Gastroesophageal sphincter (tissue), 3 donors: ENCODE data around the gene INPP5A.
"Not testable (repeated sequence)": the region's sequence is repeated elsewhere in the genome, so short reads cannot be mapped to it uniquely, and the experiment has no call there.

Source experiments
- EP300 ChIP-seq: sonication (generic); formaldehyde crosslinking; IDR thresholded peaks from one replicate; pipeline ENCODE4 v1.6.1; 2017; ENCODE audit warnings: antibody characterized with exemption, mild to moderate bottlenecking
- POLR2A ChIP-seq, 2 donors: fragments of 450-650 bp; IDR thresholded peaks; one replicate each; pipeline ENCODE4 v1.6.1; 2017; ENCODE audit warnings: antibody characterized with exemption in 2 of 2, mild to moderate bottlenecking in 2 of 2, moderate library complexity in 1 of 2
- POLR2AphosphoS5 ChIP-seq: sonication (generic); formaldehyde crosslinking; IDR thresholded peaks from one replicate; pipeline ENCODE4 v1.6.1; 2017; ENCODE audit warnings: antibody characterized with exemption
- TF ChIP-seq, protein P1 (sequence below), 4 experiments: fragments of 200-600 bp in 2 of 4; fragments of 450-650 bp in 2 of 4; sonication (generic) in 1 of 4; IDR thresholded peaks; one replicate each; pipeline ENCODE4 v1.5.1; 2017 to 2019; ENCODE audit warnings: antibody characterized with exemption in 4 of 4, mild to moderate bottlenecking in 2 of 4, moderate library complexity in 2 of 4

DNA sequence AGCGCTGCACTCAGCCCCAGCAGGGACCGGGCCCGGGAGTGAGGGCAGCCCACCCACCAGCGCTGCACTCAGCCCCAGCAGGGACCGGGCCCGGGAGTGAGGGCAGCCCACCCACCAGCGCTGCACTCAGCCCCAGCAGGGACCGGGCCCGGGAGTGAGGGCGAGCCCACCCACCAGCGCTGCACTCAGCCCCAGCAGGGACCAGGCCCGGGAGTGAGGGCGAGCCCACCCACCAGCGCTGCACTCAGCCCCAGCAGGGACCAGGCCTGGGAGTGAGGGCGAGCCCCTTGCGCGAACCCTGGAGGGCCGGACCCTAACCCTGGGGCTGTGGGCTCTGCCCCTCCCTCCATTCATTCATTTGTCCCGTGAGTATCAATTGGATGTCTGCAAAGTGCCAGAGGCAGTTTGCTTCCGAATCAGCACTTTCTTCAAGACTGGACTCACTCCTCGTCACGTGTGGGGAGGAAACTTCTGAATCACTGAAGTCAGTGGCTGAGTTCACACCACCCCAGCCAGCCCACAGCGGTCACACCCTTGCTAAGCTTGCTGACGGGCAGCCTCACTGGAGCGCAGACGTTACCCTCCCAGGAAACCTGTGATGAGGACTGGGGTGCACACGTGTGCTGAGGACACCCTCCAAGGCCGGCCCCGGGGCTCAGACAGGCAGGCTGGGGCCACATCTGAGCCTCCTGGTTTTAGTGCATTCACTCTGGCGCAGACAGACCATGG, 205.8 kb downstream of the INPP5A start:
- TF ChIP-seq, protein P1, sequence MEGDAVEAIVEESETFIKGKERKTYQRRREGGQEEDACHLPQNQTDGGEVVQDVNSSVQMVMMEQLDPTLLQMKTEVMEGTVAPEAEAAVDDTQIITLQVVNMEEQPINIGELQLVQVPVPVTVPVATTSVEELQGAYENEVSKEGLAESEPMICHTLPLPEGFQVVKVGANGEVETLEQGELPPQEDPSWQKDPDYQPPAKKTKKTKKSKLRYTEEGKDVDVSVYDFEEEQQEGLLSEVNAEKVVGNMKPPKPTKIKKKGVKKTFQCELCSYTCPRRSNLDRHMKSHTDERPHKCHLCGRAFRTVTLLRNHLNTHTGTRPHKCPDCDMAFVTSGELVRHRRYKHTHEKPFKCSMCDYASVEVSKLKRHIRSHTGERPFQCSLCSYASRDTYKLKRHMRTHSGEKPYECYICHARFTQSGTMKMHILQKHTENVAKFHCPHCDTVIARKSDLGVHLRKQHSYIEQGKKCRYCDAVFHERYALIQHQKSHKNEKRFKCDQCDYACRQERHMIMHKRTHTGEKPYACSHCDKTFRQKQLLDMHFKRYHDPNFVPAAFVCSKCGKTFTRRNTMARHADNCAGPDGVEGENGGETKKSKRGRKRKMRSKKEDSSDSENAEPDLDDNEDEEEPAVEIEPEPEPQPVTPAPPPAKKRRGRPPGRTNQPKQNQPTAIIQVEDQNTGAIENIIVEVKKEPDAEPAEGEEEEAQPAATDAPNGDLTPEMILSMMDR (IDR thresholded peaks at IDR 0.05): not testable (repeated sequence)
- TF ChIP-seq POLR2A (IDR thresholded peaks at IDR 0.05); EP300; POLR2AphosphoS5: not testable (repeated sequence)
